Measurements from ENCODE around the gene SCARF1.
A peak's percentile ranks its signal among the peaks of the same experiment; 100 is the strongest.
"Not testable (repeated sequence)": the region's sequence is repeated elsewhere in the genome, so short reads cannot be mapped to it uniquely, and the experiment has no call there.

Gene SCARF1

GRCh38 chr17:1683459-1683858 lies 37.9 kb upstream of the SCARF1 start:
- peak overlapping the region; percentile 88 for H3K4me3 ChIP-seq (replicated peaks; ENCODE audit: low read depth, low read length)
- DNase-seq (ENCODE audit: low read depth) = no peak
- TF ChIP-seq, protein P1, sequence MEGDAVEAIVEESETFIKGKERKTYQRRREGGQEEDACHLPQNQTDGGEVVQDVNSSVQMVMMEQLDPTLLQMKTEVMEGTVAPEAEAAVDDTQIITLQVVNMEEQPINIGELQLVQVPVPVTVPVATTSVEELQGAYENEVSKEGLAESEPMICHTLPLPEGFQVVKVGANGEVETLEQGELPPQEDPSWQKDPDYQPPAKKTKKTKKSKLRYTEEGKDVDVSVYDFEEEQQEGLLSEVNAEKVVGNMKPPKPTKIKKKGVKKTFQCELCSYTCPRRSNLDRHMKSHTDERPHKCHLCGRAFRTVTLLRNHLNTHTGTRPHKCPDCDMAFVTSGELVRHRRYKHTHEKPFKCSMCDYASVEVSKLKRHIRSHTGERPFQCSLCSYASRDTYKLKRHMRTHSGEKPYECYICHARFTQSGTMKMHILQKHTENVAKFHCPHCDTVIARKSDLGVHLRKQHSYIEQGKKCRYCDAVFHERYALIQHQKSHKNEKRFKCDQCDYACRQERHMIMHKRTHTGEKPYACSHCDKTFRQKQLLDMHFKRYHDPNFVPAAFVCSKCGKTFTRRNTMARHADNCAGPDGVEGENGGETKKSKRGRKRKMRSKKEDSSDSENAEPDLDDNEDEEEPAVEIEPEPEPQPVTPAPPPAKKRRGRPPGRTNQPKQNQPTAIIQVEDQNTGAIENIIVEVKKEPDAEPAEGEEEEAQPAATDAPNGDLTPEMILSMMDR (IDR thresholded peaks at IDR 0.05; ENCODE audit: low read length, missing control alignments) = no peak

DNA sequence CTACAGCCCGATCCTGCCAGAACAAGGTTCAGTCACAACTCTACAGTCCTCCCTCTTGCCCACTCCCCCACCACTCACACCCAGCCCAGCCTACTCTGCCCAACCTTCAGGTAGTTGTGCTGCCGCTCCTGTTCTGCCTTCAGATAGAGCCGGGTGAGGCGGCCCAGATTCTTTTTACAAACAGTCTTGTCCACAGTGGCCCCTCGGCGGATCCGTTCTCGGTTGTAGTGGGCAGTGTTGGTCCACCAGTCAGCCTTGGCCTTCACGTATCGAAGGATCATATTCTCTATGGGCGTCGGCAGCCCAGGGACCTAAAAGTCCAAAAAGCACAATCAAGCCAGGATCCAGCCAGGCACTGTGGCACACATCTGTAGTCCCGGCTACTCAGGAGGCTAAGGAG lies 30.9 kb upstream of the SCARF1 start:
- TF ChIP-seq, protein P1 (IDR thresholded peaks at IDR 0.05; ENCODE audit: low read length, missing control alignments) = no peak
- no peak for DNase-seq (ENCODE audit: low read depth)
- H3K4me3 ChIP-seq (replicated peaks; ENCODE audit: low read depth, low read length) = no peak overlapping the region

GRCh38 chr17:1673041-1673785 lies 27.7 kb upstream of the SCARF1 start:
- TF ChIP-seq, protein P1 (IDR thresholded peaks at IDR 0.05; ENCODE audit: low read length, missing control alignments) = no peak
- no peak for DNase-seq (ENCODE audit: low read depth)

DNA sequence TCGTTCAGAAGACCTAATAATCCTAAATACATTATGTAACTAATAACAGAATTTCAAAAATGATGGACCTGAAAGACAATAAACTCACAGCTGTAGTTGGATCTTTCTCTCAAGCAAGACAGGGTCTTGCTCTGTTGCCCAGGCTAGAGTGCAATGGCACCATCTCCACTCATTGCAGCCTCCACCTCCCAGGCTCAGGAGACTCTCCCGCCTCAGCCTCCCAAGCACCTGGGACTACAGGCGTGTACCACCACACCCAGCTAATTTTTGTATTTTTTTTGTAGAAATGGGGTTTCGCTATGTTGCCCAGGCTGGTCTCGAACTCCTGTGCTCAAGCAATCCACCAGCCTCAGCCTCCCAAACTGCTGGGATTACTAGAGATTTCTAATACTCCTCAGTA lies 18.4 kb upstream of the SCARF1 start:
- not testable (repeated sequence) for H3K4me3 ChIP-seq (replicated peaks; ENCODE audit: low read depth, low read length); DNase-seq (ENCODE audit: low read depth)

More at GRCh38 chr17:1673041-1673785, 27.7 kb upstream of the SCARF1 start:
- H3K4me3 ChIP-seq (replicated peaks; ENCODE audit: low read depth, low read length) = no peak overlapping the region

DNA sequence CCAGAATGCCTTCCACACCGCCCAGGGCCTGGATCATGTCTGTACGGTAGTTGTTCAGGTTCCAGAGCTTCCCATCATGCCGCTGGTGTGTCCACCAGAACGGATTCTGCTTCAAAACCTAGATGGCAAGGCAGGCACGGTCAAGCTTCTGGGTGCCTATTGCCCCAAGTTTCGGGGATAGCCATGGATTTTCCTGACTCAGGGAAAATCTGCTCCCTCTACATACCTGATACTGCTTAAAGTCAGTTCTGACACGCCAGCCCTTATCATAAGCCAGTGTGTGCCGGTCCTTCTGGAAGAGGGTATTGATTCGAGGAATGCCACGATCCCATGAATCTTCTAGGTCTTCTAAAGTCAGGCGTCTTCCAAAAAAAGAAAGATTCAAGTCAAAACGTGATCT lies 15.5 kb upstream of the SCARF1 start:
- TF ChIP-seq, protein P1 (IDR thresholded peaks at IDR 0.05; ENCODE audit: low read length, missing control alignments) = no peak
- DNase-seq (ENCODE audit: low read depth) = no peak
- H3K4me3 ChIP-seq (replicated peaks; ENCODE audit: low read depth, low read length) = no peak overlapping the region

- no peak for DNase-seq (ENCODE audit: low read depth)
- TF ChIP-seq, protein P1 (IDR thresholded peaks at IDR 0.05; ENCODE audit: low read length, missing control alignments) = no peak
- no peak overlapping the region for H3K4me3 ChIP-seq (replicated peaks; ENCODE audit: low read depth, low read length)
Measured at GRCh38 chr17:1658100-1658499, 12.6 kb upstream of the SCARF1 start.

DNA sequence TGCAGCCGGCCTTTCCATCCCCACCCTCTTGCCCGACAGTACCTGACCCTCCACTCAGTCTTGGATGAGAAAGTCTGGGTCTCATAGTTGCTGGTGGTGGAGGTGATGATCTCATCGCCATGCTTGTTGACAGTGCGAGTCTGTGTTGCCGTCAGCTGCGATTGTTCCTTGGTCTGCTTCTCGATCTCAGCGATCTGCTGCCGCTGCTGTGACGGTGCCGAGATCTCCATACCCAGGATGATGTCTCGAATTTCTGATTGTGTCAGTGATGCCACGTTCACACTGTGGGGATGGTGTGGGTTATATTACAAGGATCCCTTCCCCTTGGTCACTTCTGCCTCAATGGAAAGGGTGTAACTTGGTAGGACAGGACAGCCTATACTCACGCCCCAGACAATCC lies 8.2 kb upstream of the SCARF1 start:
- no peak overlapping the region for H3K4me3 ChIP-seq (replicated peaks; ENCODE audit: low read depth, low read length)
- no peak for DNase-seq (ENCODE audit: low read depth)
- TF ChIP-seq, protein P1 (IDR thresholded peaks at IDR 0.05; ENCODE audit: low read length, missing control alignments) = no peak

GRCh38 chr17:1652794-1653193 lies 7.3 kb upstream of the SCARF1 start:
- DNase-seq (ENCODE audit: low read depth); H3K4me3 ChIP-seq (replicated peaks; ENCODE audit: low read depth, low read length): not testable (repeated sequence)
